Inflammatory macrophage (primary cell): Measurements from ENCODE around the gene SHMT1.
A peak's percentile ranks its signal among the peaks of the same experiment; 100 is the strongest.
"Not testable (repeated sequence)": the region's sequence is repeated elsewhere in the genome, so short reads cannot be mapped to it uniquely, and the experiment has no call there.

Experiments
- DNase-seq, 2 donors: peaks; one replicate each; pipeline ENCODE4 v3.0.0-alpha.2; 2020 to 2022

The SHMT1 gene

GRCh38 chr17:18378205-18378505 is 14.8 kb upstream of the SHMT1 start:
- no peak for DNase-seq

- peak; percentile 77 to 91 for DNase-seq
Observed at GRCh38 chr17:18377437-18378204, 14.3 kb upstream of the SHMT1 start, which contains the start of gene EVPLL. TSS of gene EVPLL (plus strand) at chr17:18377778. CDS start at chr17:18380938, 3,160 bp downstream.

- DNase-seq = no peak
Observed at GRCh38 chr17:18374216-18374615, 10.9 kb upstream of the SHMT1 start.

- DNase-seq = not testable (repeated sequence)
Observed at GRCh38 chr17:18373181-18373580, 9.8 kb upstream of the SHMT1 start.

GRCh38 chr17:18371455-18371854 is 8.1 kb upstream of the SHMT1 start:
- DNase-seq = no peak

- DNase-seq = no peak
Observed at GRCh38 chr17:18370761-18371160, 7.4 kb upstream of the SHMT1 start.

- no peak for DNase-seq
Observed at GRCh38 chr17:18368946-18369345, 5.6 kb upstream of the SHMT1 start.

GRCh38 chr17:18364166-18364565 is 816 bp upstream of the SHMT1 start:
- no peak for DNase-seq

GRCh38 chr17:18362698-18363100 is 651 bp downstream of the SHMT1 start:
- no peak for DNase-seq

- no peak for DNase-seq
Observed at GRCh38 chr17:18361837-18362697, 1.3 kb downstream of the SHMT1 start.

GRCh38 chr17:18360518-18360917 is 2.8 kb downstream of the SHMT1 start:
- no peak for DNase-seq

- DNase-seq = peak; percentile 76 to 82
Observed at GRCh38 chr17:18356624-18357023, 6.7 kb downstream of the SHMT1 start.

GRCh38 chr17:18353541-18353940 is 9.8 kb downstream of the SHMT1 start:
- no peak for DNase-seq

GRCh38 chr17:18344021-18344420 is 19.3 kb downstream of the SHMT1 start:
- no peak for DNase-seq

- no peak for DNase-seq
Observed at GRCh38 chr17:18339933-18340332, 23.4 kb downstream of the SHMT1 start.

GRCh38 chr17:18338158-18338557 is 25.2 kb downstream of the SHMT1 start:
- not testable (repeated sequence) for DNase-seq

GRCh38 chr17:18332909-18333489 is 30.4 kb downstream of the SHMT1 start:
- no peak for DNase-seq

- DNase-seq = no peak
Observed at GRCh38 chr17:18331879-18332278, 31.5 kb downstream of the SHMT1 start.

- DNase-seq = no peak
Observed at GRCh38 chr17:18328643-18329204, 34.6 kb downstream of the SHMT1 start.

GRCh38 chr17:18327556-18327955 is 35.8 kb downstream of the SHMT1 start:
- no peak for DNase-seq

GRCh38 chr17:18327093-18327492 is 36.3 kb downstream of the SHMT1 start:
- DNase-seq = no peak

- DNase-seq = no peak
Observed at GRCh38 chr17:18326572-18326971, 36.8 kb downstream of the SHMT1 start.

GRCh38 chr17:18326039-18326438 is 37.3 kb downstream of the SHMT1 start:
- no peak for DNase-seq
